ENCODE data around the gene IQCB1.
"Not testable (repeated sequence)": the region's sequence is repeated elsewhere in the genome, so short reads cannot be mapped to it uniquely, and the experiment has no call there.

Gene IQCB1, protein sequence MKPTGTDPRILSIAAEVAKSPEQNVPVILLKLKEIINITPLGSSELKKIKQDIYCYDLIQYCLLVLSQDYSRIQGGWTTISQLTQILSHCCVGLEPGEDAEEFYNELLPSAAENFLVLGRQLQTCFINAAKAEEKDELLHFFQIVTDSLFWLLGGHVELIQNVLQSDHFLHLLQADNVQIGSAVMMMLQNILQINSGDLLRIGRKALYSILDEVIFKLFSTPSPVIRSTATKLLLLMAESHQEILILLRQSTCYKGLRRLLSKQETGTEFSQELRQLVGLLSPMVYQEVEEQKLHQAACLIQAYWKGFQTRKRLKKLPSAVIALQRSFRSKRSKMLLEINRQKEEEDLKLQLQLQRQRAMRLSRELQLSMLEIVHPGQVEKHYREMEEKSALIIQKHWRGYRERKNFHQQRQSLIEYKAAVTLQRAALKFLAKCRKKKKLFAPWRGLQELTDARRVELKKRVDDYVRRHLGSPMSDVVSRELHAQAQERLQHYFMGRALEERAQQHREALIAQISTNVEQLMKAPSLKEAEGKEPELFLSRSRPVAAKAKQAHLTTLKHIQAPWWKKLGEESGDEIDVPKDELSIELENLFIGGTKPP

GRCh38 chr3:121834671-121835464, at the start of gene IQCB1, which contains the start of gene EAF2:
TSS of gene IQCB1 (minus strand) at chr3:121835060. CDS start at chr3:121828960, 6,100 bp downstream.
TSS of gene EAF2 (plus strand) at chr3:121835209. CDS start at chr3:121835286, 77 bp downstream.
- ATAC-seq: peak; percentile 99

DNA sequence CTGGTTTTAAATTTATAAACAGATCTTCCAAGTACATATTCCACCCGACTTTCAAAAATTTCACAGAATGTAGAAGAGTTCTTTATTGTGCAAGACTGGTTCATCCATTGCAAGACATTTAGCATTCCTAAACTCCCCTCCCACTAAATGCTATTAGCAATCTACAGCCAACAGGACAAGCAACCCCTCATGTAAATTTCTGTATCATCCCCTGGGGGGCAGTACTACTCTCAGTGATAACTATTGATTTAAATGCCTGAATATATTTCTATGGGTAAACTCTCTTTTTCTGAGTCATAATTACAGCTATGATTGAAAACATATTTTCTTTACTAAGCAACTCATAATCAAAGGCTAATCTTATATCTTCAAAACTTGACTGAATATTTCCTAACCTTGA, 48.6 kb upstream of the IQCB1 start:
- ATAC-seq: no peak

DNA sequence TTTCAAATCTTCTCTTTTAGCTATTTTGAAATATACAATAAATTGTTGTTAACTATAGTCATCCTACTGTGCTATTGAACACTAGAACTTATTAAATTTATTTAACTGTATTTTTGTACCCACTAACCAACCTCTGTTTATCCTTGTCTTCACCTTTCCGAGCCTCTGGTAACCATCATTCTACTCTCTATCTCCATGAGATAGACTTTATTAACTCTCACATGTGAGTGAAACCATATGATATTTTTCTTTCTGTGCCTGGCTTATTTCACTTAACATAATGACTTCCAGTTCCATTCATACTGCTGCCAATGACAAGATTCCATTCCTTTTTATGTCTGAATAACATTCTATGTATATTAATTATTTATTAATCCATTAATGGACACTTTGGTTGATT, 43.6 kb upstream of the IQCB1 start:
- no peak for ATAC-seq

DNA sequence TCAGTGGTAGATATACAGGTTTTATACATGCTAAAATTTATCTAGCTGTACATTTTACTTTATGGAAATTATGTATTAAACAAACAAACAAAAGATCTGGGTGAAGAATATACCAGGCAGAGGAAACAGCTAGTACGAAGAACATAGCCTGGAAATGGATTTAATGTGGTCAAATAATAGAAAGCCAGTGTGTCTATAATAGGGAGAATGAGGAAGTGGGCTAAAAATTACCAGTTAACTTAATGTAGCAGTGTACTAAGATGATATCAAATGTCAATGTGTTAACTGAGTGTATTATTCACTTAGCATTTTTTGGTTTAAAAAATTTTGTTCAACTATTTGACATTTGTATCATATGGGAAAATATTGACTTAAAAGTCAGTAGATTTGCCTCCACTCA, 36.6 kb upstream of the IQCB1 start:
- no peak for ATAC-seq

DNA sequence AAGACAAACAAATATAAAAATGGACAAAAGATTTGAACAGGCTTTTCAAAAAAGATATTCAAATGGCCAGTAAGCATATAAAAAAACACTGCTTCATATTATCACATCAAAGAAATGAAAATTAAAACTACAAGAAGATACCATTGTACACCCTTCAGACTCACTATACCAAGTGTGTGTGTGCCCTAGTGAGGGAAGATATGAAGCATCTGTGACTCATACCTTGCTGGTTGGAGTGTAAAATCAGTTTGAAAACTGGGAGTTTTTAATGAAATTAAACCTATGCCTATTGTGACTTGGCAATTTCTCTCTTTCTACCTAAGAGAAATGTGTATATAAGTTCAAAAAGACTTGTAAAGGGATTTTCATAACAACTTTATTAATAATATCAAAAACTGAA, 35.9 kb upstream of the IQCB1 start:
- peak in 1 of 2 donors; percentile 17 for ATAC-seq

DNA sequence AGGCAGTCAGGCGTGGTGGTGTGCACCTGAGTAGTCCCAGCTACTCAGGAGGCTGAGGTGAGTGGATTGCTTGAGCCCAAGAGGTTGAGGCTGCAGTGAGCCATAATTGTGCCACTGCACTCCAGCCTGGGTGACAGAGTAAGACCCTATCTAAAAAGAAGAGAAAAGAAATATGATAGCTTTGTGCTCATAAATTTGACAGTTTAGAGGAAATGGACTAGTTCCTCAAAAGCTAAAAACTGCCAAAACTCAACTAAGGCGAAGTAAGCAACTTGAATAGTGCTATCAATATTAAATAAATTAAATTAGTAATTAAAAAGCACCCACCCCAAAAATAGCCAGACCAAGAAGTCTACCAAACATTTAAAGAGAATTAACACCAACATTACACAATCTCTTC, 34.9 kb upstream of the IQCB1 start:
- ATAC-seq: no peak

DNA sequence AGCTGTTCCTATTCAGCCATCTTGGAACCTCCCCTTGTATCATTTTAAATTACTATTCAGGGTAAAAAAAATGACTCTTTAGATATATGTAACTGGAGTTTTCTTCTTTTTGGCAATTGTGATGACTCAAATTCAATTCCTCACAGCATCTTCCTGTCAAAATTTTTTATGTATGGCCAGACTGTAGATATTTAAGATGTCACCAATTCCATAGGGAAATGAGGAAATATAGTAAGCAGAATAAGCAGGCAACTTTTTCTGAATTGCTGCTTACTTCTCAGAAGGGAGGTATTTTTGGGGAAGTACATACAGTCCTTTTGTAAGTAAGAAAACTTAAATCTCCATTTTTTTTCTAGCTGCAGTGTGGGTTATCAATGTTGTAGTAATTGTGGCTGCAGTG, 28.9 kb upstream of the IQCB1 start:
- no peak for ATAC-seq

- ATAC-seq: not testable (repeated sequence)
Observed at GRCh38 chr3:121863247-121863646, 28.4 kb upstream of the IQCB1 start.

DNA sequence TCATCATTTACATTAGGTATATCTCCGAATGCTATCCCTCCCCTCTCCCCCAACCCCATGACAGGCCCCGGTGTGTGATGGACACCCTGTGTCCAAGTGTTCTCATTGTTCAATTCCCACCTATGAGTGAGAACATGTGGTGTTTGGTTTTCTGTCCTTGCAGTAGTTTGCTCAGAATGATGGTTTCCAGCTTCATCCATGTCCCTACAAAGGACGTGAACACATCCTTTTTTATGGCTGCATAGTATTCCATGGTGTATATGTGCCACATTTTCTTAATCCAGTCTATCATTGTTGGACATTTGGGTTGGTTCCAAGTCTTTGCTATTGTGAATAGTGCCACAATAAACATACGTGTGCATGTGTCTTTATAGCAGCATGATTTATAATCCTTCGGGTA, 22.9 kb upstream of the IQCB1 start:
- ATAC-seq: not testable (repeated sequence)

DNA sequence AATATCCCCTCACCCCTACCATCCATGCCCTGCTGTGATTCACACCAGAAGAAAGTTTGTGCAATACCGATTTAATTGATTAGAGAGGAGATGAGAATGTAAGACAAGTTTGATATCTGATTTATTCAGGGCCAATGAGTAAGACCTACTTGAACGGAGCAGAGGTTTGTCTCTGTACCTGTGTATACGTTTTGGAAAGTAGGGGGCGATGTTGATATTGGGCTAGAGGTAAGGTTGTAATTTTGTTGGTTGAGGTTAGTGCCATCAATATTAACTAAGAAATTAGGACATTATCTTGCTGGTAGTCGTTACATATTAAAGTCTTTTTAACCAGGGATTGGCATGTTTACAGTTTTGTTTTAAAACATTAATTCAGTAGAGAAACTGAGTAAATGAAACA, 20.7 kb upstream of the IQCB1 start:
- no peak for ATAC-seq

DNA sequence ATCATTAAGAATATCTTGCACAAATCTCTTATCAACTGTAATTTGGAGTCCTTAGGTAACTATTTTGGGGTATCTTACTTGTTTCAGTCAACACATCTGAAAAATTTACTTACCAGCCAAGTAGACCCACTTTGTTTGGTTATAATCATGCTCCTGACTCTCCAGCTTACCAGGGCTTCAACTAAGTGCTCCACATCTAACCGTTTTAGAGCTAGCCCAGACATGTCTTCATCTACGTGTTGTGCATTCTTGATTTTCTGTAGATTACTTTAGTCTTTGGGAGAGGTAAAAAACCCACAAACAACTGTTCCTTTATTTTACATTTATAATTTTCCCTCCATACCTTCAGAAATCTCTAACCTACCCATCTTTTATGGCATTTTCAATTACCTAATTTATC, 17.4 kb upstream of the IQCB1 start:
- no peak for ATAC-seq

DNA sequence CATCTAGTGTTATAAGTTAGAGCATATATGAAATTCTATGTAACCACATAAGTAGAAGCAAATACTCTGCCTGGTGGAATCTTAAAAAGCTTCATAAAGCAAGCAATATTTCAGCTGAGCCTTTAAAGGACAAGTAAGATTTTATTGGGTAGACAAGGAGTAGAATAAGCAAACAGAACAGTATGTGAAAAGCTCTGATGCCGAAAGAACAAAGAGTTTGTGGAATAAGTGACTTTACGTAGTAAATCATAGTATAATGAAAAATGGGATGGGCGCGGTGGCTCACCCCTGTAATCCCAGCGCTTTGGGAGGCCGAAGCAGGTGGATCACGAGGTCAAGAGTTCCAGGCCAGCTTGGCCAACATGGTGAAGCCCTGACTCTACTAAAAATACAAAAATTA, 10.0 kb upstream of the IQCB1 start:
- no peak for ATAC-seq

GRCh38 chr3:121839962-121840361, 5.1 kb upstream of the IQCB1 start:
- ATAC-seq: no peak

- ATAC-seq: no peak
Observed at GRCh38 chr3:121836481-121836880, 1.6 kb upstream of the IQCB1 start.

- no peak for ATAC-seq
Observed at GRCh38 chr3:121836064-121836463, 1.2 kb upstream of the IQCB1 start.

GRCh38 chr3:121835465-121835801, 573 bp upstream of the IQCB1 start:
- no peak for ATAC-seq

GRCh38 chr3:121834157-121834670, 646 bp downstream of the IQCB1 start:
- ATAC-seq: no peak

DNA sequence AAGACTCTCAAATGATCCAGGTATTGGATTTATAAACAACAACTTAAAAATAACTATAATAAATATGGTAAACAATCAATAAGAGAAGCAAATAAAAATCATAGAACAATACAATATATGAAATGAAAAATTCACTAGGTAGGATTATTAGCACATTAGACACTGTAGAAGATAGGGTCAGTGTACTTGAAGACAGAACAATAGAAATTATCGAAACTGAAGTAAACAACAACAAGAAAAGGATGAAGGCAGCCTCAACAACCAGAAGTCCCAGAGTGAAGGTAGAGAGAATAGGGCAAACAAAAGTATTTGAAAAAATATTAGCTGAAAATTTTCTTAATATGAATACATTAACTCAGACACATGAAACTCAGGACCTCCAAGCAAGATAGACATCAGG, 11.9 kb downstream of the IQCB1 start:
- no peak for ATAC-seq

DNA sequence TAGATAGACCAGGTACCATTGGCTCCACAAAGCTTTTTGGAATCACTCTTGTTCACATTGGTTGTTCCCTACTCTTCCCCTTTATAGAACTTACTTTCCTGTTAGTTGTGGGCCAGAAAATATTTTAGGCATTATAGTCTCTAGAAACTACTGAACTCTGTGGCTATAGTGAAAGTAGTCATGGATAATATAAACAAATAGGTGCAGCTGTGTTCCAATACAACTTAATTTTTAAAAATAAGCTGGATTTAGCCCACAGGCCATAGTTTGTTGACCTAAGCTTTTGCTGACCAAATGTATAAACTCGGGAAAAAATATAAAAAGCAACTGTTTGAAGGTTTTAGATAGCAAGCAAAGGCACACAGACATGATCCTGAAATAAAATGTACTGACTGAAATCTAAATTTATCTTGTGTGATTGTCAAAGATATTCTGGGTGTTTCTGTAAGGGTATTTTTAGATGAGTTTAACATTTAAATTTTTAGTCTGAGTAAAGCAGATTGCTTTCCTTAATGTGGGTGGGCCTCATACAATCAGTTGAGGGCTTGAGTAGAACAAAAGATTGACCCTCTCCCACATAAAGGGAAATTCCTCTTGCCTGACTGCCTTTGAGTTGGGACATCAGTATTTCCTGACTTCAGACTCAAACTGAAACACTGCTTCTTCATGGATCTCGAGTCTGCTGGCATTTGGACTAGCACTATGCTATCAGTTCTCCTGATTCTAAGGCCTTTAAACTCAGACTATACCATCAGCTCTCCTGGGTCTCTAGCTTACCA, 13.2 kb downstream of the IQCB1 start:
- ATAC-seq: no peak

DNA sequence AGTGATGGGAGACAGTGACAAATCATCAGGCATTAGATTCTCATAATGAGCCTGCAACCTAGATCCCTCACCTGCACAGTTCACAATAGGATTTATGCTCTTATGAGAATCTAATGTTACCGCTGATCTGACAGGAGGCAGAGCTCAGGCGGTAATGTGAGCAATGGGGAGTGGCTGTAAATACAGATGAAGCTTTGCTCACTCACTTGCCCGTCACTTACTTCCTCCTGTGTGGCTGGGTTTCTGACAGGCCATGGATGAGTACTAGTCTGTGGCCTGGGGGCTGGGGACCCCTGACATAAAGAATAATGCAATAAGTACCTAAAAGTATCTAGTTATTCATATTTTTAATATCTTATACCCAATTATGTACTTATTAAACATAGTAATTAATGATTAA, 15.6 kb downstream of the IQCB1 start:
- ATAC-seq: no peak

- ATAC-seq: no peak
Observed at GRCh38 chr3:121818578-121818977, 16.3 kb downstream of the IQCB1 start.

- no peak for ATAC-seq
Observed at GRCh38 chr3:121817753-121818152, 17.1 kb downstream of the IQCB1 start.

GRCh38 chr3:121809249-121809648, 25.6 kb downstream of the IQCB1 start:
- peak; percentile 55 to 92 for ATAC-seq

All from activated CD4-positive, CD25-positive, alpha-beta regulatory T cell treated with anti-CD3 and anti-CD28 coated beads, Interleukin-2, amount 50 U/mL, for 24 hours (primary cell).